Kidney epithelial cell (primary cell): ENCODE measurements around the gene R3HDM2. TPM values are rescaled to one million over a fixed set of nuclear protein-coding genes. Genes with fewer than 3 reads are reported as not detected.
"Not testable (repeated sequence)": the region's sequence is repeated elsewhere in the genome, so short reads cannot be mapped to it uniquely, and the experiment has no call there.

Experiments
- DNase-seq: peaks from one replicate; pipeline ENCODE4 v3.0.0-alpha.2; 2010; ENCODE audit warnings: low read depth
- H3K27me3 ChIP-seq: 2 replicates; pipeline ENCODE4 v1.6.0; 2011; ENCODE audit warnings: low read length; ENCODE audit not compliant: control insufficient read depth, insufficient read depth
- H3K36me3 ChIP-seq: 2 replicates; pipeline ENCODE4 v1.5.1; 2011; ENCODE audit warnings: low read length; ENCODE audit not compliant: control insufficient read depth, insufficient read depth
- H3K4me3 ChIP-seq: 2 replicates; pipeline ENCODE4 v1.5.1; 2011; ENCODE audit warnings: low read depth, mild to moderate bottlenecking, control low read depth, low read length
- CTCF ChIP-seq: IDR thresholded peaks from 2 replicates; pipeline ENCODE4 v1.5.1; 2011; ENCODE audit warnings: mild to moderate bottlenecking, moderate library complexity, low read length, control low read depth, inconsistent platforms; ENCODE audit not compliant: insufficient read depth, poor library complexity, severe bottlenecking
- total RNA-seq: library from RNA; depleted of rRNA; stranded (reverse); fragments of >200 nt; gene quantifications from 2 replicates; pipeline ENCODE4 v1.2.3, GENCODE V29; 2015

The R3HDM2 gene
- total RNA-seq, 1 donor from 2014 or later: 18.5 TPM

- H3K36me3 ChIP-seq: no peaks in the 10 kb centered on the region
- no peak for DNase-seq
- H3K4me3 ChIP-seq: peak overlapping the region; percentile 63
- peak; percentile 9 for TF ChIP-seq CTCF
- no peaks in the 10 kb centered on the region for H3K27me3 ChIP-seq
Observed at GRCh38 chr12:57430112-57430930, 522 bp downstream of the R3HDM2 start.

DNA sequence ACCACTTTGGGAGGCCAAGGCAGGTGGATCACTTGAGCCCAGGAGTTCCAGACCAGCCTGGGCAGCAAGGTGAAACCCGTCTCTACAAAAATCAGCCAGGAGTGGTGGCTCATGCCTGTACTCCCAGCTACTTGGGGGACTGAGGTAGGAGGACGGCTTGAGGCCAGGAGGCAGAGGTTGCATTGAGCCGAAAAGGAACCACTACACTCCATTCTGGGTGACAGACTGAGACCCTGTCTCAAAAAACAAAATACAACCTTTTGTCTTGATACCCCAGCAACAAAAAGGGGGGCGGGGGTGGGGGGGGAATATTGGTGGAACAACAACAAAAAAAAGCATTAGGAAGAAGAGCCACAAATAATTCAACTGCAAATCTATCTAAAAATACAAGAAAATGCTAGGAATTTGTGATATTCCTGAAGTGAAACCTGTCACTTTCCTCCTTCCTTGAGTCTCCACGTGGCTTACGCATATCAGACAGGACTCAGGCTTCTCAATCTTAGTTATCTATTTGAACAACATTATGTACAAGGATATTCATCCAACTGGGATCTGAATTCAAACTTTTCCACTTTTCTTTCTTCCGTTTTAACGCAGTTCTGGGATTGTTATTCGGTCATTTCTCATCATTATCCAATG, 1.3 kb downstream of the R3HDM2 start:
- Histone ChIP-seq H3K36me3 (no peaks in the 10 kb centered on the region), H3K27me3 (no peaks in the 10 kb centered on the region), H3K4me3 (peak overlapping the region; percentile 63)
- no peak for DNase-seq
- no peak for TF ChIP-seq CTCF

- TF ChIP-seq CTCF: no peak
- H3K4me3 ChIP-seq: no peak overlapping the region
- H3K27me3 ChIP-seq: no peaks in the 10 kb centered on the region
- DNase-seq: no peak
- H3K36me3 ChIP-seq: peaks cover under 1% of the 10 kb centered on the region
Observed at GRCh38 chr12:57428965-57429364, 1.9 kb downstream of the R3HDM2 start.

GRCh38 chr12:57426948-57427347, 3.9 kb downstream of the R3HDM2 start:
- not testable (repeated sequence) for H3K27me3 ChIP-seq, H3K36me3 ChIP-seq, H3K4me3 ChIP-seq, DNase-seq

GRCh38 chr12:57420482-57420881, 10.4 kb downstream of the R3HDM2 start:
- H3K36me3 ChIP-seq: peaks cover 3% of the 10 kb centered on the region
- H3K4me3 ChIP-seq: no peak overlapping the region
- DNase-seq: no peak
- no peak for TF ChIP-seq CTCF
- no peaks in the 10 kb centered on the region for H3K27me3 ChIP-seq

DNA sequence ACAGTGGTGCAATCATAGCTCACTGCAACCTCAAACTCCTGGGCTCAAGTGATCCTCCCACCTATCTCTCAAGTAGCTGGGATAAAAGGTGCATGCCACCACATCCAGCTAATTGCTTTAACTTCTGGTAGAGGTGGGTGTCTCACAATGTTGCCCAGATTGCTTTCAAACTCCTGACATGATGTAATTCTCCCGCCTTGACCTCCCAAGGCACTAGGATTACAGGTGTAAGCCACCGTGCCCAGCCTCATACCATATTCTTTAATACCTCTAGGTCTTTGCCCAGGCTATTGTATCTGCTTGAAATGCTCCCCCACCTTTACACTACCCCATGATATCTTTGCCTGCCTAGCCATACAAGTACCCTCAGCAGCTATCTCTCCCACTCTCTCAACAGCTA, 11.3 kb downstream of the R3HDM2 start:
- TF ChIP-seq CTCF: no peak
- DNase-seq: no peak
- H3K4me3 ChIP-seq: no peak overlapping the region
- peaks cover 3% of the 10 kb centered on the region for H3K36me3 ChIP-seq
- no peaks in the 10 kb centered on the region for H3K27me3 ChIP-seq
